PC-9 (cell line): ENCODE results near the gene FAM151B. TPM values are rescaled to one million over a fixed set of nuclear protein-coding genes. Genes with fewer than 3 reads are reported as not detected.

Experiments used
- BruUV-seq: library from RNA; stranded (reverse); fragments of 400-500 nt; replicated peaks from 2 replicates; lab custom pipeline; 2021; lab: Mats Ljungman, UMichigan
- CTCF ChIA-PET: fragments of 300-600 bp; sonication (Branson Sonifier 250); formaldehyde crosslinking; loops from one replicate; lab custom pipeline; 2022; ENCODE audit warnings: antibody characterized with exemption; lab: Charles Lee
- POLR2A ChIA-PET: fragments of 300-600 bp; sonication (Branson Sonifier 250); formaldehyde crosslinking; loops from one replicate; lab custom pipeline; 2022; ENCODE audit warnings: antibody characterized with exemption; ENCODE audit not compliant: unreplicated experiment; lab: Charles Lee
- DNase-seq, 2 experiments: peaks; one replicate each; pipeline versions ENCODE4 v3.0.0 to v3.0.0-alpha.2; 2015 to 2022; ENCODE audit warnings: mixed read lengths in 1 of 2
- H2AFZ ChIP-seq: fragments of 200-600 bp; sonication (generic); 2 replicates; pipeline ENCODE4 v1.8.1; 2017; ENCODE audit warnings: antibody characterized with exemption
- H3F3A ChIP-seq: fragments of 200-600 bp; sonication (generic); 2 replicates; pipeline ENCODE4 v1.8.1; 2017; ENCODE audit warnings: antibody characterized with exemption, mild to moderate bottlenecking, low read depth; ENCODE audit not compliant: insufficient read depth
- H3K27ac ChIP-seq: fragments of 200-600 bp; sonication (generic); 2 replicates; pipeline ENCODE4 v1.6.1; 2016; ENCODE audit warnings: mixed run types
- H3K27me3 ChIP-seq: fragments of 200-600 bp; sonication (generic); 2 replicates; pipeline ENCODE4 v1.6.1; 2016; ENCODE audit warnings: low read depth, mixed run types; ENCODE audit not compliant: insufficient read depth
- H3K36me3 ChIP-seq: fragments of 200-600 bp; sonication (generic); 2 replicates; pipeline ENCODE4 v1.6.1; 2016; ENCODE audit warnings: low read depth, mixed run types
- H3K4me1 ChIP-seq: fragments of 200-600 bp; sonication (generic); replicated peaks from 2 replicates; pipeline ENCODE4 v1.6.1; 2016; ENCODE audit warnings: mixed run types; ENCODE audit not compliant: insufficient read depth
- H3K4me2 ChIP-seq: fragments of 200-600 bp; sonication (generic); 2 replicates; pipeline ENCODE4 v1.6.1; 2017; ENCODE audit warnings: mixed run types
- H3K4me3 ChIP-seq: fragments of 200-600 bp; sonication (generic); 2 replicates; pipeline ENCODE4 v1.6.1; 2016; ENCODE audit warnings: mixed run types
- H3K79me2 ChIP-seq: fragments of 200-600 bp; sonication (generic); 2 replicates; pipeline ENCODE4 v1.6.1; 2017; ENCODE audit warnings: low read depth, mixed run types
- H3K9me2 ChIP-seq: fragments of 200-600 bp; sonication (generic); 2 replicates; pipeline ENCODE4 v1.8.1; 2017; ENCODE audit warnings: mild to moderate bottlenecking; ENCODE audit not compliant: insufficient read depth
- H3K9me3 ChIP-seq: fragments of 200-600 bp; sonication (generic); 2 replicates; pipeline ENCODE4 v1.8.1; 2016; ENCODE audit warnings: low read depth; ENCODE audit not compliant: insufficient read depth
- H4K20me1 ChIP-seq: fragments of 200-600 bp; sonication (generic); 2 replicates; pipeline ENCODE4 v1.8.1; 2017; ENCODE audit not compliant: insufficient read depth
- CTCF ChIP-seq: fragments of 200-600 bp; sonication (generic); conservative IDR thresholded peaks from 2 replicates; pipeline ENCODE4 v1.6.1; 2017; ENCODE audit warnings: mixed run types, antibody characterized with exemption, mild to moderate bottlenecking, moderate library complexity
- EZH2 ChIP-seq: fragments of 200-600 bp; sonication (generic); IDR thresholded peaks from 2 replicates; pipeline ENCODE4 v1.8.0; 2017; ENCODE audit warnings: antibody characterized with exemption, low read depth
- intact Hi-C: fragments of 100-400 bp; cut with micrococcal nuclease; formaldehyde crosslinking; loops from one replicate; pipeline ENCODE4 v1.10.0; 2022; ENCODE audit not compliant: unreplicated experiment
- total RNA-seq: library from RNA; stranded (reverse); gene quantifications from 2 replicates; pipeline ENCODE4 v1.2.3, GENCODE V29; 2021

Gene FAM151B
- total RNA-seq, 1 experiment from 2014 or later, result 1.7 TPM

GRCh38 chr5:80573062-80573461 is 85.2 kb downstream of the FAM151B start:
- H3F3A ChIP-seq, result no peaks in the 10 kb centered on the region
- TF ChIP-seq EZH2 (no peak), CTCF (no peak)
- H3K36me3 ChIP-seq, result no peaks in the 10 kb centered on the region
- H3K4me2 ChIP-seq, result no peak overlapping the region
- H3K4me1 ChIP-seq, result no peaks in the 10 kb centered on the region
- no peaks in the 10 kb centered on the region for H3K9me3 ChIP-seq
- H3K27ac ChIP-seq, result no peak overlapping the region
- no peaks in the 10 kb centered on the region for H4K20me1 ChIP-seq
- no peaks in the 10 kb centered on the region for H3K79me2 ChIP-seq
- no peaks in the 10 kb centered on the region for H3K27me3 ChIP-seq
- no peak overlapping the region for H3K4me3 ChIP-seq
- ChIA-PET POLR2A (no interaction called here), CTCF (no interaction called here)
- H3K9me2 ChIP-seq, result no peaks in the 10 kb centered on the region
- no peak for DNase-seq
- BruUV-seq, result no TSS peak
- intact Hi-C loops, result no loop called here
- no peak overlapping the region for H2AFZ ChIP-seq

GRCh38 chr5:80576383-80576782 is 88.5 kb downstream of the FAM151B start:
- DNase-seq, result no peak
- no peaks in the 10 kb centered on the region for H3K36me3 ChIP-seq
- H3F3A ChIP-seq, result no peaks in the 10 kb centered on the region
- no peaks in the 10 kb centered on the region for H3K4me1 ChIP-seq
- no peaks in the 10 kb centered on the region for H3K79me2 ChIP-seq
- H3K27ac ChIP-seq, result no peak overlapping the region
- POLR2A ChIA-PET, result no interaction called here
- H3K27me3 ChIP-seq, result no peaks in the 10 kb centered on the region
- no peak overlapping the region for H3K4me3 ChIP-seq
- no peaks in the 10 kb centered on the region for H4K20me1 ChIP-seq
- TF ChIP-seq CTCF (no peak), EZH2 (no peak)
- H2AFZ ChIP-seq, result no peak overlapping the region
- H3K9me3 ChIP-seq, result no peaks in the 10 kb centered on the region
- BruUV-seq, result no TSS peak
- intact Hi-C loops, result no loop called here
- H3K9me2 ChIP-seq, result no peaks in the 10 kb centered on the region
- CTCF ChIA-PET, result no interaction called here
- H3K4me2 ChIP-seq, result no peak overlapping the region

GRCh38 chr5:80577707-80578106 is 89.8 kb downstream of the FAM151B start:
- Histone ChIP-seq H3K9me2 (no peaks in the 10 kb centered on the region), H2AFZ (no peak overlapping the region), H3K9me3 (no peaks in the 10 kb centered on the region), H4K20me1 (no peaks in the 10 kb centered on the region), H3K27ac (no peak overlapping the region), H3K79me2 (no peaks in the 10 kb centered on the region), H3K4me2 (no peak overlapping the region), H3K4me1 (no peaks in the 10 kb centered on the region), H3K4me3 (no peak overlapping the region), H3F3A (no peaks in the 10 kb centered on the region), H3K36me3 (no peaks in the 10 kb centered on the region), H3K27me3 (no peaks in the 10 kb centered on the region)
- CTCF ChIA-PET, result no interaction called here
- TF ChIP-seq CTCF (no peak), EZH2 (no peak)
- DNase-seq, result no peak
- POLR2A ChIA-PET, result no interaction called here
- no TSS peak for BruUV-seq
- intact Hi-C loops, result no loop called here
